ENCODE results near the gene FTCDNL1. TPM values are rescaled to one million over a fixed set of nuclear protein-coding genes. Genes with fewer than 3 reads are reported as not detected.

FTCDNL1 gene
- total RNA-seq, 4 donors from 2014 or later = 0.69 to 2.3 (median 1.4) TPM

DNA sequence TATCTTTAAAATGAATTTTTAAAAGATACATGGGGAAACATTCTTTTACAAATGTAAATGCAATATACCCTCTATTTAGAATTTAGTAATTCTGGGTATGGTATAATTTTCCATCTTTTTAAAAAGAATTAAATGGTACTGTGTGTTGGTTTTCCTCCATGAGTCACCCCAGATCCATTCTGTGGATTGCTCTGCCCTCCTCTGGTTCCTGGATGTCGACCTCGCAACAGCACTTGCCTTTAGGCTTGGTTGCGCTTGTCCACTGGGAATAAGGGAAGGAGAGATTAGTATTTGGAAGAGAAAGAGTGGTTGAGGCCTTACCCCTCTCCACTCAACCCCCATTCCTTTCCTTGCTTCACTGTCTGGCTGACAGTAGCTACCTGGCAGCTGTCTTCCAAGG lies 90.4 kb downstream of the FTCDNL1 start:
- H3K27ac ChIP-seq = no peak overlapping the region
- TF ChIP-seq POLR2AphosphoS5 (IDR thresholded peaks at IDR 0.05) (no peak), EP300 (IDR thresholded peaks at IDR 0.05) (no peak), CTCF (IDR thresholded peaks at IDR 0.05) (no peak), POLR2A (IDR thresholded peaks at IDR 0.05) (no peak)
- H3K27me3 ChIP-seq = no peaks in the 10 kb centered on the region
- H3K4me3 ChIP-seq = no peak overlapping the region
- H3K36me3 ChIP-seq = no peaks in the 10 kb centered on the region
- WGBS, 2 donors (ENCODE audit: low coverage in 1 of 2) = 85 to 91% methylated on average over 3 of the region's 3 CpGs
- no peak for ATAC-seq
- peaks cover 0 to 14% (median 0%) of the 10 kb centered on the region in 3 donors for H3K4me1 ChIP-seq
- H3K9me3 ChIP-seq = no peaks in the 10 kb centered on the region

DNA sequence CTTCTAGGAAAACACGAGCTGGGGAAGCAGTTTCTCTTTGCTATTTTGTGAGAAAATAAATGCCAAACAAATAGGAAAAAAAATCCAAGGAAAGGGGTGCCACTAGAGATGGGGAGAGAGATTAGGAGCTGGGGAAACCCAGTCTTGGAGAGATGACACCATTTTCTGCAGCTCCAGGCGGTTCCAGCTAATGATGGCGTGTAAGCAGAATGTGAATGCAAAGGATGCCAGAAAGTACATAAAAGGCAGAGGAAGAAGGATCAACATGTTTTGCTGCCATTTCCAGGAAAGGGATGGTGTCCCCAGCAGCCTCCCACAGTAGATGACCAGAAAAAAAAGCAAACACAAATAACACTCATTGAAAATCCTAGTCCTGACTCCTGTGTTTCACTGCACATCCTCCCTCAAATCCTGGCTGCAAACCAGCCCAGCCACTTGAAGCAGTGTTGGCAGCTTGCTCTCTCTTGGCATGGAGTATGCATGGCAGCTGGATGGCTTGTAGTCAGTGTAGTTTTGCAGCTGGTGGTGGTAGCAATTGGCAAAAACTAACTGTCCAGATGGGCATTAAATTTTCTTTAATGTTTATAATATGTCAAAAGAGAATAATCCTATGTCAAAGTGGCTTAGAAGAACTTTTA lies 93.6 kb downstream of the FTCDNL1 start:
- Histone ChIP-seq H3K4me3 (no peak overlapping the region), H3K27me3 (no peaks in the 10 kb centered on the region), H3K4me1 (peaks cover 0 to 14% (median 0%) of the 10 kb centered on the region in 3 donors), H3K9me3 (no peaks in the 10 kb centered on the region), H3K36me3 (no peaks in the 10 kb centered on the region), H3K27ac (no peak overlapping the region)
- TF ChIP-seq POLR2AphosphoS5 (IDR thresholded peaks at IDR 0.05) = peak; percentile 69
- no peak for TF ChIP-seq CTCF (IDR thresholded peaks at IDR 0.05)
- WGBS, 2 donors (ENCODE audit: low coverage in 1 of 2) = 32 to 45% methylated on average over 3 of the region's 3 CpGs
- no peak for ATAC-seq

DNA sequence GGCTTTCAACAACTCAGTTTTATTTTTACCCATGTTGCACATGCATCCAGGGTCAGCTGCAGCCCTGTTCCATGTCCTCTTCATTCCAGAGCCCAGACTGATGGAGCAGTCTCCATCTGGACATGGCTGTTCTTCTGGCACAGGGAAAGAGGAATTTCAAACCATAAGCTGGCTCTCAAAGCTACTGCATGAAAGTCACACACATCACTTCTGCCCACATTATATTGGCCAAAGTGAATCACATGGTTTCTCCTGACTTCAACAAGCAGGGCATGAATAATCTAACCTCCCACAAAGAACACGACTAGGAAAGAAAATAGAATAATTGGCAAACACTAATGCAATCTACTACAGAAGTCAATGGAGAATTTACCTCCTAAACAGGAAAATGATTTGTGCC lies 94.2 kb downstream of the FTCDNL1 start:
- TF ChIP-seq POLR2AphosphoS5 (IDR thresholded peaks at IDR 0.05) = no peak
- no peak for TF ChIP-seq EP300 (IDR thresholded peaks at IDR 0.05)
- no peak for TF ChIP-seq CTCF (IDR thresholded peaks at IDR 0.05)
- no peak for TF ChIP-seq POLR2A (IDR thresholded peaks at IDR 0.05)
- ATAC-seq = no peak
- Histone ChIP-seq H3K9me3 (no peaks in the 10 kb centered on the region), H3K4me1 (peaks cover 0 to 14% (median 0%) of the 10 kb centered on the region in 3 donors), H3K36me3 (no peaks in the 10 kb centered on the region), H3K27me3 (no peaks in the 10 kb centered on the region), H3K27ac (no peak overlapping the region), H3K4me3 (no peak overlapping the region)
- 13 to 50% methylated on average over 1 of the region's 1 CpG for WGBS, 2 donors (ENCODE audit: low coverage in 1 of 2)

- no peaks in the 10 kb centered on the region for H3K36me3 ChIP-seq
- H3K9me3 ChIP-seq = no peaks in the 10 kb centered on the region
- peaks cover 0 to 14% (median 0%) of the 10 kb centered on the region in 3 donors for H3K4me1 ChIP-seq
- TF ChIP-seq CTCF (IDR thresholded peaks at IDR 0.05) (no peak), POLR2AphosphoS5 (IDR thresholded peaks at IDR 0.05) (no peak), POLR2A (IDR thresholded peaks at IDR 0.05) (no peak), EP300 (IDR thresholded peaks at IDR 0.05) (no peak)
- ATAC-seq = no peak
- H3K27ac ChIP-seq = no peak overlapping the region
- no peaks in the 10 kb centered on the region for H3K27me3 ChIP-seq
- no peak overlapping the region for H3K4me3 ChIP-seq
- WGBS, 2 donors (ENCODE audit: low coverage in 1 of 2) = 94 to 95% methylated on average over 3 of the region's 3 CpGs
These were observed 94.8 kb downstream of the FTCDNL1 start for GRCh38 chr2:199756211-199756610.

DNA sequence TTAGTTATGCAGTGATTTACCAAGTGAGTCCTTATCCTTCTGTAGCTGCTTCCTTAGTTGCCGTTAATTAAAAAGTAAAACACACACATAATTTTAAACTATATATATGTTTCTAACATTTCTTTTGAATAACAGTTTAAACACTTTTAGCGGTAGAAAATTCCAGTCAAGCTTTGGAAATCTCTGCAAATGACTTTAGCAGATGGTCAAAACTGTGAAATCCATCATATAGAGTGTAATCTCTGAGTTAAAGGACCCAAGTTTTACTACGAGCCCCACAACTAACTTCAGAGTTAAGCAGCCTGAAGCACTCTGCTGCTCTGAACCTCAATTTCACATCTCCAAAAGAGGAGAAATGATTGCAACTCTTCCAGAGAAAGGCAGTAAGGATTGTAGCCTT lies 96.2 kb downstream of the FTCDNL1 start:
- ATAC-seq = no peak
- H3K27ac ChIP-seq = no peak overlapping the region

More for the DNA sequence above, 96.2 kb downstream of the FTCDNL1 start:
- Histone ChIP-seq H3K4me1 (peaks cover 0 to 14% (median 0%) of the 10 kb centered on the region in 3 donors), H3K36me3 (no peaks in the 10 kb centered on the region), H3K4me3 (no peak overlapping the region), H3K27me3 (no peaks in the 10 kb centered on the region), H3K9me3 (no peaks in the 10 kb centered on the region)
- no peak for TF ChIP-seq EP300 (IDR thresholded peaks at IDR 0.05)
- TF ChIP-seq CTCF (IDR thresholded peaks at IDR 0.05) = no peak
- TF ChIP-seq POLR2AphosphoS5 (IDR thresholded peaks at IDR 0.05) = no peak
- TF ChIP-seq POLR2A (IDR thresholded peaks at IDR 0.05) = no peak
- 80 to 89% methylated on average over 3 of the region's 3 CpGs for WGBS, 2 donors (ENCODE audit: low coverage in 1 of 2)
